ENCODE measurements around the gene PPP1R14C. TPM values are rescaled to one million over a fixed set of nuclear protein-coding genes. Genes with fewer than 3 reads are reported as not detected.

Gene PPP1R14C
- total RNA-seq, 1 experiment from 2014 or later: 2.5 TPM

GRCh38 chr6:150152891-150153876, 10.3 kb downstream of the PPP1R14C start:
- POLR2A ChIA-PET: no interaction called here
- no peak overlapping the region for H3K4me3 Mint-ChIP-seq (ENCODE audit: unreplicated experiment)
- H3K27ac Mint-ChIP-seq (ENCODE audit: unreplicated experiment): peak overlapping the region; percentile 20
- no peak overlapping the region for H3K4me3 ChIP-seq (ENCODE audit: low read depth, low read length)
- peaks cover 10% of the 10 kb centered on the region for H3K27me3 Mint-ChIP-seq (ENCODE audit: insufficient read depth, unreplicated experiment)
- H3K36me3 ChIP-seq (ENCODE audit: control insufficient read depth, insufficient read depth, low read length): no peaks in the 10 kb centered on the region
- no peaks in the 10 kb centered on the region for H3K4me1 ChIP-seq
- intact Hi-C loops (cut with micrococcal nuclease; ENCODE audit: unreplicated experiment): no loop called here
- CTCF ChIA-PET: no interaction called here
- no peak for TF ChIP-seq CTCF (IDR thresholded peaks at IDR 0.05; ENCODE audit: insufficient read depth in 1 of 2, low read depth in 1 of 2, low read length in 1 of 2, severe bottlenecking in 1 of 2, unreplicated experiment in 1 of 2)
- no peak for DNase-seq
- no peaks in the 10 kb centered on the region for H3K9me3 ChIP-seq
- no TSS peak for BruUV-seq (replicated peaks)
- peaks cover 11% of the 10 kb centered on the region for H3K4me1 Mint-ChIP-seq (ENCODE audit: low read depth, unreplicated experiment)
- no peaks in the 10 kb centered on the region for H3K9me3 Mint-ChIP-seq (ENCODE audit: unreplicated experiment)
- no peaks in the 10 kb centered on the region for H3K36me3 Mint-ChIP-seq (ENCODE audit: insufficient read depth, unreplicated experiment)
- H3K27me3 ChIP-seq (replicated peaks; ENCODE audit: control insufficient read depth, insufficient read depth, low read length): no peaks in the 10 kb centered on the region

- ChIA-PET CTCF (no interaction called here), POLR2A (no interaction called here)
- Histone ChIP-seq H3K36me3 (ENCODE audit: control insufficient read depth, insufficient read depth, low read length) (no peaks in the 10 kb centered on the region), H3K4me1 (no peaks in the 10 kb centered on the region), H3K9me3 (no peaks in the 10 kb centered on the region), H3K4me3 (ENCODE audit: low read depth, low read length) (no peak overlapping the region), H3K27me3 (replicated peaks; ENCODE audit: control insufficient read depth, insufficient read depth, low read length) (no peaks in the 10 kb centered on the region)
- no peak for TF ChIP-seq CTCF (IDR thresholded peaks at IDR 0.05; ENCODE audit: insufficient read depth in 1 of 2, low read depth in 1 of 2, low read length in 1 of 2, severe bottlenecking in 1 of 2, unreplicated experiment in 1 of 2)
- H3K9me3 Mint-ChIP-seq (ENCODE audit: unreplicated experiment): no peaks in the 10 kb centered on the region
- peaks cover 10% of the 10 kb centered on the region for H3K27me3 Mint-ChIP-seq (ENCODE audit: insufficient read depth, unreplicated experiment)
- H3K27ac Mint-ChIP-seq (ENCODE audit: unreplicated experiment): no peak overlapping the region
- peaks cover 11% of the 10 kb centered on the region for H3K4me1 Mint-ChIP-seq (ENCODE audit: low read depth, unreplicated experiment)
- no peak overlapping the region for H3K4me3 Mint-ChIP-seq (ENCODE audit: unreplicated experiment)
- DNase-seq: no peak
- H3K36me3 Mint-ChIP-seq (ENCODE audit: insufficient read depth, unreplicated experiment): no peaks in the 10 kb centered on the region
- no TSS peak for BruUV-seq (replicated peaks)
- intact Hi-C loops (cut with micrococcal nuclease; ENCODE audit: unreplicated experiment): no loop called here
Observed at GRCh38 chr6:150153905-150154492, 11.2 kb downstream of the PPP1R14C start.

GRCh38 chr6:150156460-150156859, 13.6 kb downstream of the PPP1R14C start:
- no TSS peak for BruUV-seq (replicated peaks)
- ChIA-PET CTCF (no interaction called here), POLR2A (no interaction called here)
- H3K9me3 ChIP-seq: no peaks in the 10 kb centered on the region
- no peaks in the 10 kb centered on the region for H3K4me1 ChIP-seq
- Mint-ChIP-seq H3K36me3 (ENCODE audit: insufficient read depth, unreplicated experiment) (no peaks in the 10 kb centered on the region), H3K9me3 (ENCODE audit: unreplicated experiment) (no peaks in the 10 kb centered on the region), H3K27me3 (ENCODE audit: insufficient read depth, unreplicated experiment) (peaks cover under 1% of the 10 kb centered on the region), H3K27ac (ENCODE audit: unreplicated experiment) (no peak overlapping the region), H3K4me3 (ENCODE audit: unreplicated experiment) (no peak overlapping the region), H3K4me1 (ENCODE audit: low read depth, unreplicated experiment) (no peaks in the 10 kb centered on the region)
- no peak for TF ChIP-seq CTCF (IDR thresholded peaks at IDR 0.05; ENCODE audit: insufficient read depth in 1 of 2, low read depth in 1 of 2, low read length in 1 of 2, severe bottlenecking in 1 of 2, unreplicated experiment in 1 of 2)
- no peak for DNase-seq
- H3K4me3 ChIP-seq (ENCODE audit: low read depth, low read length): no peak overlapping the region
- no peaks in the 10 kb centered on the region for H3K27me3 ChIP-seq (replicated peaks; ENCODE audit: control insufficient read depth, insufficient read depth, low read length)
- intact Hi-C loops (cut with micrococcal nuclease; ENCODE audit: unreplicated experiment): no loop called here
- H3K36me3 ChIP-seq (ENCODE audit: control insufficient read depth, insufficient read depth, low read length): no peaks in the 10 kb centered on the region

All from Caco-2 (cell line).